ENCODE measurements around the gene ZNF878. TPM values are rescaled to one million over a fixed set of nuclear protein-coding genes. Genes with fewer than 3 reads are reported as not detected.

ZNF878 gene
- total and polyA plus RNA-seq, 2 of the 8 experiments (the other 6 are each of a cell fraction or from before 2014, with no cell fraction given): 0.91 to 9.1 TPM

GRCh38 chr19:12075538-12076139 is 22.9 kb upstream of the ZNF878 start (continued):
- TF ChIP-seq POLR2AphosphoS5 (IDR thresholded peaks at IDR 0.05; ENCODE audit: low read depth, low read length): no peak

Measured in H1 (cell line).